Liver (tissue), 3 donors: ENCODE data around the gene RGR.

Experiments used
- ATF3 ChIP-seq: IDR thresholded peaks from 2 replicates; pipeline ENCODE4 v1.6.1; 2016; ENCODE audit warnings: antibody characterized with exemption
- CTCF ChIP-seq: fragments of 150-350 bp; IDR thresholded peaks from 2 replicates; pipeline ENCODE4 v1.5.1; 2017; ENCODE audit warnings: improper control_type of control experiment, low read depth, low read length; ENCODE audit not compliant: missing input control
- GABPA ChIP-seq, 2 donors: IDR thresholded peaks in 1 of 2; conservative IDR thresholded peaks in 1 of 2; 2 replicates each; pipeline ENCODE4 v1.6.1; 2016; ENCODE audit warnings: antibody characterized with exemption in 2 of 2, mild to moderate bottlenecking in 1 of 2, moderate library complexity in 1 of 2
- HNF4A ChIP-seq, 2 donors: conservative IDR thresholded peaks; 2 replicates each; pipeline ENCODE4 v1.6.1; 2016; ENCODE audit warnings: antibody characterized with exemption in 2 of 2, mild to moderate bottlenecking in 2 of 2
- JUND ChIP-seq, 2 donors: IDR thresholded peaks; 2 replicates each; pipeline ENCODE4 v1.6.1; 2016; ENCODE audit warnings: antibody characterized with exemption in 2 of 2
- MAX ChIP-seq: IDR thresholded peaks from 2 replicates; pipeline ENCODE4 v1.6.1; 2016; ENCODE audit warnings: antibody characterized with exemption
- RAD21 ChIP-seq, 2 donors: IDR thresholded peaks; 2 replicates each; pipeline ENCODE4 v1.6.1; 2016; ENCODE audit warnings: antibody characterized with exemption in 2 of 2, mild to moderate bottlenecking in 2 of 2
- REST ChIP-seq: IDR thresholded peaks from 2 replicates; pipeline ENCODE4 v1.6.1; 2016; ENCODE audit warnings: antibody characterized with exemption, mild to moderate bottlenecking
- SP1 ChIP-seq: IDR thresholded peaks from 2 replicates; pipeline ENCODE4 v1.6.1; 2018; ENCODE audit warnings: antibody characterized with exemption, mild to moderate bottlenecking
- TAF1 ChIP-seq: conservative IDR thresholded peaks from 2 replicates; pipeline ENCODE4 v1.6.1; 2016; ENCODE audit warnings: antibody characterized with exemption, mild to moderate bottlenecking
- YY1 ChIP-seq: IDR thresholded peaks from 2 replicates; pipeline ENCODE4 v1.6.1; 2016; ENCODE audit warnings: antibody characterized with exemption, mild to moderate bottlenecking
- ZBTB33 ChIP-seq: IDR thresholded peaks from 2 replicates; pipeline ENCODE4 v1.6.1; 2016; ENCODE audit warnings: antibody characterized with exemption
- donor health status: healthy.
- donor health status: healthy.

- TF ChIP-seq ZBTB33: no peak
- TF ChIP-seq CTCF: no peak
- no peak for TF ChIP-seq JUND (IDR thresholded peaks at IDR 0.05)
- TF ChIP-seq TAF1: no peak
- no peak for TF ChIP-seq YY1
- no peak for TF ChIP-seq REST
- TF ChIP-seq SP1: no peak
- TF ChIP-seq RAD21 (IDR thresholded peaks at IDR 0.05): no peak
- no peak for TF ChIP-seq HNF4A (conservative IDR thresholded peaks at IDR 0.05)
- TF ChIP-seq MAX: no peak
- TF ChIP-seq GABPA (IDR thresholded peaks at IDR 0.05 in 1 of 2, conservative IDR thresholded peaks at IDR 0.05 in 1 of 2): no peak
- TF ChIP-seq ATF3: no peak
These were observed 24.9 kb downstream of the RGR start for GRCh38 chr10:84269773-84270172.
